Ascending aorta (tissue), 2 donors: ENCODE measurements around the gene CAPZA1. TPM values are rescaled to one million over a fixed set of nuclear protein-coding genes. Genes with fewer than 3 reads are reported as not detected.

Source experiments
- DNase-seq, 2 donors: peaks; one replicate each; pipeline ENCODE4 v3.0.0-alpha.2; 2019; ENCODE audit warnings: low spot score in 2 of 2
- H3K27ac ChIP-seq, 2 donors: fragments of 200-600 bp; sonication (generic); one replicate each; pipeline ENCODE4 v1.5.1; 2016 to 2017; ENCODE audit warnings: mild to moderate bottlenecking in 1 of 2
- H3K27me3 ChIP-seq: fragments of 200-600 bp; sonication (generic); one replicate; pipeline ENCODE4 v1.5.1; 2017
- H3K36me3 ChIP-seq, 2 donors: fragments of 200-600 bp; sonication (generic); one replicate each; pipeline ENCODE4 v1.5.1; 2016
- H3K4me1 ChIP-seq, 2 donors: fragments of 200-600 bp; sonication (generic); one replicate each; pipeline ENCODE4 v1.5.1; 2016 to 2017; ENCODE audit warnings: mild to moderate bottlenecking in 1 of 2
- H3K4me3 ChIP-seq, 2 donors: fragments of 200-600 bp; sonication (generic); one replicate each; pipeline ENCODE4 v1.5.1; 2016 to 2017; ENCODE audit warnings: mild to moderate bottlenecking in 1 of 2
- H3K9me3 ChIP-seq, 2 donors: fragments of 200-600 bp; sonication (generic); one replicate each; pipeline ENCODE4 v1.5.1; 2016
- CTCF ChIP-seq, 3 experiments: fragments of 200-600 bp in 2 of 3; fragments of 450-650 bp in 1 of 3; sonication (generic) in 2 of 3; IDR thresholded peaks; one replicate each; pipeline ENCODE4 v1.5.1; 2016 to 2019; ENCODE audit warnings: antibody characterized with exemption in 3 of 3, mild to moderate bottlenecking in 1 of 3, moderate library complexity in 1 of 3
- intact Hi-C: fragments of 100-400 bp; cut with DNase I; formaldehyde crosslinking; loops from one replicate; pipeline ENCODE4 v1.15.1; 2023
- total RNA-seq: library from RNA; depleted of rRNA; stranded (reverse); fragments of >200 nt; gene quantifications from one replicate; pipeline ENCODE4 v1.1.0, GENCODE V29; 2016

The CAPZA1 gene
- total RNA-seq, 1 donor from 2014 or later: 53.5 TPM

GRCh38 chr1:112583366-112583765, 36.3 kb upstream of the CAPZA1 start:
- no peaks in the 10 kb centered on the region for H3K9me3 ChIP-seq
- peaks cover 29 to 30% of the 10 kb centered on the region in 2 donors for H3K36me3 ChIP-seq
- intact Hi-C loops: no loop called here
- no peak overlapping the region for H3K27ac ChIP-seq
- H3K4me3 ChIP-seq: no peak overlapping the region
- no peak for TF ChIP-seq CTCF (IDR thresholded peaks at IDR 0.05)
- H3K4me1 ChIP-seq: no peaks in the 10 kb centered on the region
- DNase-seq: no peak
- H3K27me3 ChIP-seq: no peaks in the 10 kb centered on the region

- Histone ChIP-seq H3K4me3 (no peak overlapping the region), H3K4me1 (no peaks in the 10 kb centered on the region), H3K27ac (no peak overlapping the region), H3K27me3 (no peaks in the 10 kb centered on the region), H3K9me3 (no peaks in the 10 kb centered on the region), H3K36me3 (peaks cover 13 to 21% of the 10 kb centered on the region in 2 donors)
- no peak for TF ChIP-seq CTCF (IDR thresholded peaks at IDR 0.05)
- intact Hi-C loops: no loop called here
- no peak for DNase-seq
Measured at GRCh38 chr1:112589766-112590165, 29.9 kb upstream of the CAPZA1 start.

GRCh38 chr1:112594208-112594876, 25.3 kb upstream of the CAPZA1 start:
- Histone ChIP-seq H3K27me3 (no peaks in the 10 kb centered on the region), H3K27ac (no peak overlapping the region), H3K4me1 (no peaks in the 10 kb centered on the region), H3K4me3 (no peak overlapping the region), H3K36me3 (peaks cover 26 to 31% of the 10 kb centered on the region in 2 donors), H3K9me3 (no peaks in the 10 kb centered on the region)
- intact Hi-C loops: no loop called here
- no peak for DNase-seq
- no peak for TF ChIP-seq CTCF (IDR thresholded peaks at IDR 0.05)

GRCh38 chr1:112599477-112599876, 20.2 kb upstream of the CAPZA1 start:
- H3K27me3 ChIP-seq: no peaks in the 10 kb centered on the region
- intact Hi-C loops: no loop called here
- H3K27ac ChIP-seq: no peak overlapping the region
- no peak overlapping the region for H3K4me3 ChIP-seq
- peaks cover 38 to 55% of the 10 kb centered on the region in 2 donors for H3K36me3 ChIP-seq
- no peak for DNase-seq
- H3K9me3 ChIP-seq: no peaks in the 10 kb centered on the region
- TF ChIP-seq CTCF (IDR thresholded peaks at IDR 0.05): no peak
- H3K4me1 ChIP-seq: no peaks in the 10 kb centered on the region

GRCh38 chr1:112603012-112603411, 16.6 kb upstream of the CAPZA1 start:
- intact Hi-C loops: no loop called here
- Histone ChIP-seq H3K27me3 (no peaks in the 10 kb centered on the region), H3K4me3 (no peak overlapping the region), H3K27ac (no peak overlapping the region), H3K9me3 (no peaks in the 10 kb centered on the region), H3K4me1 (no peaks in the 10 kb centered on the region), H3K36me3 (peaks cover 25 to 55% of the 10 kb centered on the region in 2 donors)
- no peak for DNase-seq
- no peak for TF ChIP-seq CTCF (IDR thresholded peaks at IDR 0.05)

GRCh38 chr1:112603541-112603940, 16.1 kb upstream of the CAPZA1 start:
- Histone ChIP-seq H3K36me3 (peaks cover 30 to 59% of the 10 kb centered on the region in 2 donors), H3K27me3 (no peaks in the 10 kb centered on the region), H3K27ac (no peak overlapping the region), H3K9me3 (no peaks in the 10 kb centered on the region), H3K4me1 (no peaks in the 10 kb centered on the region), H3K4me3 (no peak overlapping the region)
- intact Hi-C loops: no loop called here
- no peak for TF ChIP-seq CTCF (IDR thresholded peaks at IDR 0.05)
- no peak for DNase-seq
